GM18511 (cell line): ENCODE data around the gene RRAGA.
"Not testable (repeated sequence)": the region's sequence is repeated elsewhere in the genome, so short reads cannot be mapped to it uniquely, and the experiment has no call there.

Experiments used
- ATAC-seq: cut with Tn5 transposase; IDR thresholded peaks from one replicate; pipeline ENCODE4 v1.9.1; 2021; ENCODE audit warnings: mild to moderate bottlenecking, moderate library complexity; ENCODE audit not compliant: unreplicated experiment

Gene RRAGA

GRCh38 chr9:19048966-19049916 lies at the start of gene RRAGA:
Gene RRAGA (plus strand): TSS chr9:19049427. CDS start chr9:19049660, 233 bp downstream.
- peak; percentile 88 for ATAC-seq

- no peak for ATAC-seq
Measured at GRCh38 chr9:19000133-19000532, 49.1 kb upstream of the RRAGA start.

DNA sequence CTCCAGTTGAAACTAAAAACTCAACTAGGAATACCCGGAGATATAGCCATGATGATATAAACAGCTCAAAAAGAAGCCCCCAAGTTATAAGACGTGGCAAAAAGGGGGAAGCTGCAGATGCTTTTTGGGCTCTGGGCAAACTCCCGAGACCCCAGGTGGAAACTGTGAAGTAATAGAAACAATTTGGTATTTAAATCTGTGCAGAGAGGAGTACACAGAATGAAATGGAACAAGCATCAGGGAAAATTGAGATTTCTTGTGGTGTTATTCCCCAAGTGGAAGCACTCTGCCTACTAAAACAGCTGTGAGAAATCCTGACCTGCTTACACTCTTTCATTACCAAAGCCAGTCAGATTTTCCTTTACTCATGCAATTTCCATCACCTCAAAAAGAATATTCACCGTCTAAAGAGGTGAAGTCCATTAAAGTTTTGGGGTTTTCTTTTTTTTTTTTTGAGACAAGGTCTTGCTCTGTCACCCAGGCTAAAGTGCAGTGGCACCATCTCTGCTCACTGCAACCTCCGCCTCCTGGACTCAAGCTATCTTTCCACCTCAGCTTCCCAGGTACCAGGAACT lies 39.7 kb upstream of the RRAGA start:
- ATAC-seq, result no peak

GRCh38 chr9:19018201-19018600 lies 31.0 kb upstream of the RRAGA start:
- ATAC-seq, result no peak

- no peak for ATAC-seq
Measured at GRCh38 chr9:19020886-19021455, 28.3 kb upstream of the RRAGA start.

DNA sequence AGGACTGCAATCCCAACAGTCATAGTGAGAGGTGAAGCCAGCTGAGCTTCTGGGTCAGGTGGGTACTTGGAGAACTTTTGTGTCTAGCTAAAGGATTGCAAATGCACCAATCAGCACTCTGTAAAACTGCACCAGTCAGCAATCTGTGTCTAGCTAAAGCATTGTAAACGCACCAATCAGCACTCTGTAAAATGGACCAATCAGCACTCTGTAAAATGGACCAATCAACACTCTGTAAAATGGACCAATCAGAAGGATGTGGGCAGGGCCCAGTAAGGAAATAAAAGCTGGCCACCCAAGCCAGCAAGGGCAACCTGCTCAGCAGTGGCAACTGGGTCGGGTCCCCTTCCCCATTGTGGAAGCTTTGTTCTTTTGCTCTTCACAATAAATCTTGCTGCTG lies 27.6 kb upstream of the RRAGA start:
- not testable (repeated sequence) for ATAC-seq

GRCh38 chr9:19022206-19022605 lies 27.0 kb upstream of the RRAGA start:
- ATAC-seq, result peak; percentile 61

DNA sequence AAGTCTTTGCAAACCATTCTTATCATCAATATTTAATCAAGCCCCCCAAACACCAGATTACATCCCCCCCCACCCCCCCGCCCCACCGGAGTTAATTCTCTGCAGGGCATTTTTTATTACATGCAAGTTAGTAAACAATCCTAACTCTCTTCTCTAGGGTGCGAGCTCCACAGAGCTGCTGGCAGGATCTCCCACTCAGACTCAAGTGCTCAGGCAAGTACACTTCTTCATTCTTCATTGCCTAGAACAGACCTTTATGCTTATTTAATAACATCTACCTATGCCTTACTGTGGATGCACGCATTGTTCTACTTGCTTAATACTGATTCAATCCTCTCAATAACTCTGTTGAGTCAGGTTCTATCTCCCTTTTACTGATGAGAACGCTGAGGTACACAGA lies 26.1 kb upstream of the RRAGA start:
- no peak for ATAC-seq

GRCh38 chr9:19026375-19026774 lies 22.9 kb upstream of the RRAGA start:
- peak; percentile 36 for ATAC-seq

DNA sequence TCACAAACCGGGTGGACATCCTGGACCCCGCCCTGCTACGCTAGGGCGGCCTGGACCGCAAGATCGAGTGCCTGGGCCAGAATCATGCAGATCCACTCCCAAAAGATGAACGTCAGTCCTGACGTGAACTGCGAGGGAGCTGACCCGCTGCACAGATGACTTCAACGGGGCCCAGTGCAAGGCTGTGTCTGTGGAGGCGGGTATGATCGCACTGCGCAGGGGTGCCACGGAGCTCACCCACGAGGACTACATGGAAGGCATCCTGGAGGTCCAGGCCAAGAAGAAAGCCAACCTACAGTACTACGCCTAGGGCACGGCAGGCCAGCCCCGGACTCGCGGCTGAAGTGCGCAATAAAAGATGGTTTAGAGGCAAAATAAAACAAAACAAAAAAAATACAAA lies 21.4 kb upstream of the RRAGA start:
- no peak for ATAC-seq

GRCh38 chr9:19028835-19029451 lies 20.3 kb upstream of the RRAGA start:
- ATAC-seq, result peak; percentile 61

DNA sequence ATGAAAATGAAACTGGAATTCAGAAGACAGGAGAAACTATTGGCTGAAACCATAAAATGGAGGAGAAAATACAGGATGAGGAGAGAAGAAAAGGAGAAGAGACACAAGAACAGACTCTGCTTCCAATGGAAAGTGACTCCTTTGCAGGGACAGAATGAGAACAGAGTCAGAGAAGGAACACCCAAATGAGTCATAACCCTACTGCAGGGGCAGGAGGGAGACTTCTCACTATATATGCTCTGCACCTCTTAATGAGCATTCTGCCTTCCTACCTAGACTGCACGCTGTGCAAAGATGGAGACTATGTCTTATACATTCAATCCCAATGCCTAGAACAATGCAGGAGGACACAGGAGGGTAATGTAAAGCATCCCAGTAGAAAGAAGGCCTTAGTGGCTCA lies 18.3 kb upstream of the RRAGA start:
- peak; percentile 70 for ATAC-seq

DNA sequence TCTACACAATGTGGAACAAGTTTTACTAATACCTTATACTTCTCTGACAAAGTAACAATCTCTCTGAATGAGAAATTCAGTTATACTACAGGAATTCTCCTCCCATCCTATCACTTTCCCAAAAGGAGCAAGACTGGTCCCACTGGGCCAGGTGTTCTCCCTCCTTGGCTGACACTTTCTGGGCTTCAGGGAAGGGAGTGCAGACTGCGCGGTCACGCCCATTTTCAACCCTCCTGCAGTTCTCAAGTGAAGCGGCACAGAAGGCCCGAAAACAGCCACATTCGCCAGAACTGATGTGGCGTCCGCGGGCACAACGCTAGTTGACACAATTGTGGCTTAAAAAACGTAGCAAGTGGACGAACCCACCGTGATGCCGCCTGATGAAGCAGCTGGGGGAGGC lies 16.8 kb upstream of the RRAGA start:
- no peak for ATAC-seq

DNA sequence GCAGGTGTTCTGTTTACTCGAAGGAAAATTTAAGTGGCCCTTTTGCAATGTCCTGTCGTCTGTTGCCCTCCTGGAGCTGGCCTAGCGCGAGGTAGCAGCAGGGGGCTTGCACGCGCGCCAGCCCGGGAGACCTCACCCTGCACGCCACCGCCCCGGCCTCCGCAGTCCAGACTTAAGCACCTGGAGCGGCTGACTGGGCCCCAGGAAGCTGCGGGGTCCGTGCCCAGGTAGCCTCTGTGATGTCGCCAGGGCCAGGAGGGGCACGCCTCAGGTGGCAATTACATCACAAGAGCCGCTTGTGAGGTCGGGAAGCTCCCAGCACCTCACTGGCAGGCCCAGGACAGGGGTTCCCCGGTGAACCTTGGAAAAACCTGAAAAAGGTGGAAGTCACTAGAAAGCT lies 16.2 kb upstream of the RRAGA start, which contains the start of gene SAXO1:
TSS of gene SAXO1 (minus strand) at position 195 of the 400 bp plus-strand sequence. CDS start 301 bp downstream, outside the sequence.
- ATAC-seq, result no peak

DNA sequence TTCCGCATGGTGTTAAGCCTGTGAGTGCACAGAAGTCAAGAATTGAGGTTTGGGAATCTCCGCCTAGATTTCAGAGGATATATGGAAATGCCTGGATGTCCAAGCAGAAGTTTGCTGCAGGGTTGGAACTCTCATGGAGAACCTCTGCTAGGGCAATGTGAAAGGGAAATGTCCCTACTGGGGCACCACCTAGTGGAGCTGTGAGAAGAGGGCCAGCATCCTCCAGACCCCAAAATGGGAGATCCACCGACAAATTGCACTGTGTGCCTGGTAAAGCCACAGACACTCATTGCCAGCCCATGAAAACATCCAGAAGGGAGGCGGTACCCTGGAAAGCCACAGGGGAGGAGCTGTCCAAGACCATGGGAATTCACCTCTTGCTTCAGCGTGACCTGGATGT lies 12.6 kb upstream of the RRAGA start:
- no peak for ATAC-seq

DNA sequence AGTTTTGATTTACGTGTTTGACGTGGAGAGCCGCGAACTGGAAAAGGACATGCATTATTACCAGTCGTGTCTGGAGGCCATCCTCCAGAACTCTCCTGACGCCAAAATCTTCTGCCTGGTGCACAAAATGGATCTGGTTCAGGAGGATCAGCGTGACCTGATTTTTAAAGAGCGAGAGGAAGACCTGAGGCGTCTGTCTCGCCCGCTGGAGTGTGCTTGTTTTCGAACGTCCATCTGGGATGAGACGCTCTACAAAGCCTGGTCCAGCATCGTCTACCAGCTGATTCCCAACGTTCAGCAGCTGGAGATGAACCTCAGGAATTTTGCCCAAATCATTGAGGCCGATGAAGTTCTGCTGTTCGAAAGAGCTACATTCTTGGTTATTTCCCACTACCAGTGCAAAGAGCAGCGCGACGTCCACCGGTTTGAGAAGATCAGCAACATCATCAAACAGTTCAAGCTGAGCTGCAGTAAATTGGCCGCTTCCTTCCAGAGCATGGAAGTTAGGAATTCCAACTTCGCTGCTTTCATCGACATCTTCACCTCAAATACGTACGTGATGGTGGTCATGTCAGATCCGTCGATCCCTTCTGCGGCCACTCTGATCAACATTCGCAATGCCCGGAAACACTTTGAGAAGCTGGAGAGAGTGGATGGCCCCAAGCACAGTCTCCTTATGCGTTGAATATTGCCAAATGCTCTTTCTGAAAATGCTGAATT lies 850 bp downstream of the RRAGA start:
- peak; percentile 4 for ATAC-seq

- no peak for ATAC-seq
Measured at GRCh38 chr9:19050637-19051591, 1.7 kb downstream of the RRAGA start.

DNA sequence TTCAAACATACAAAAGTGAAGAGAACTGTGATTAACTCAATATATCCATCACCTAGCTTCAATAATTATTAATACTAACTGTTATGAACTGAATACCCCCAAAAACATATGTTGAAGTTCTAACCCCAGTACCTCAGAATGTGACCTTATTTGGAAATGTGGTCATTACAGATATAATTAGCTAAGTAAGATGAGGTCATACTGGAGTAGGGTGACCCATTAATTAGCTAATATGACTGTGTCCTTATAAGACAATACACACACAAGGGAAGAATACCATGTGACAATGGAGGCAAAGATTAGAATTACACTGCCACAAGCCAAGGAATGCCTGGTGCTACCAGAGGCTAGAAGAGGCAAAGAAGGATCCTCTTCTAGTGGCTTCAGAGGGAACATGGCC lies 7.8 kb downstream of the RRAGA start:
- no peak for ATAC-seq

DNA sequence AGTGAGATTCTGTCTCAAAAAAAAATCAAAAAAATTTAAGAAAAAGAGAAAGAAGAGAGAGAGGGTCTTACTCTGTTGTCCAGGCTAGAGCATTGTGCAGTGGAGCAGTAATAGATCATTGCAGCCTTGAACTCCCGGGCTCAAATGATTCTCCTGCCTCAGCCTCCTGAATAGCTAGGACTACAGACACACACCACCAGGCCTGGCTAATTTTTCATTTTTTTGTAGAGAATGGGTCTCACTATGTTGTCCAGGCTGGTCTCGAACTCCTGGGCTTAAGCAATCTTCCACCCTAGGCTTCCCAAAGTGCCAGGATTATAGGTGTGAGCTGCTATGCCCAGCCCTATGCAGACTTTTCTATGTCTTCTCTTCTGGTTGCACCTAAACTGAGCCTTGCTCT lies 25.0 kb downstream of the RRAGA start:
- no peak for ATAC-seq

DNA sequence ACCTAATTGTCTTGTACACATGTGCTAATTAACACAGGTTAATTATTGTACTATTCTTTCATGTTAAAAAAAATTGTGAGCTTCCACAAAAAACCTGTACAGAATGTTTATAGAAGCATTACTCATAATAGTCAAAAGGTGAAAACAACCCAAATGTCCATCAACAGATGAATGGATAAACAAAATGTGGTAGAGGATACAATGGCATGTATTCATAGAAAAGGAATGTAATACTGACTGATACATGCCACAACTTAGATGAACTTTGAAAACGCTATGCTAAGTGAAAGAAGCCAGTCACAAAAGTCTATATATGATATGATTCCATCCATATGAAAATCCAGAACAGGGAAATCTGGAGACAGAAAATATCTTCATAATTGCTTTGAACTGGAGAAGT lies 25.6 kb downstream of the RRAGA start:
- no peak for ATAC-seq
